Nephron progenitor cell (in vitro differentiated cells): Measurements from ENCODE around the gene MGLL.

Source experiments
- DNase-seq: peaks from one replicate; pipeline ENCODE4 v3.0.0; 2021
- H3K27ac Mint-ChIP-seq: 2 replicates; pipeline ENCODE4 v1.8.0; 2021; ENCODE audit warnings: mild to moderate bottlenecking, moderate library complexity, mixed read lengths
- H3K27me3 Mint-ChIP-seq: 2 replicates; pipeline ENCODE4 v1.8.0; 2021; ENCODE audit warnings: mild to moderate bottlenecking, low read depth, mixed read lengths; ENCODE audit not compliant: poor library complexity
- H3K36me3 Mint-ChIP-seq: 2 replicates; pipeline ENCODE4 v1.8.0; 2021; ENCODE audit warnings: low read depth, mixed read lengths
- H3K4me1 Mint-ChIP-seq: 2 replicates; pipeline ENCODE4 v1.8.0; 2021; ENCODE audit warnings: mixed read lengths
- H3K4me3 Mint-ChIP-seq: 2 replicates; pipeline ENCODE4 v1.8.0; 2021; ENCODE audit warnings: mild to moderate bottlenecking, moderate library complexity, mixed read lengths
- H3K9me3 Mint-ChIP-seq: 2 replicates; pipeline ENCODE4 v1.8.0; 2021; ENCODE audit warnings: mild to moderate bottlenecking, moderate library complexity, mixed read lengths
- TF ChIP-seq, protein P1 (sequence below): fragments of 200-600 bp; sonication (generic); IDR thresholded peaks from 2 replicates; pipeline ENCODE4 v1.5.0; 2021; ENCODE audit warnings: antibody characterized with exemption

Gene MGLL

DNA sequence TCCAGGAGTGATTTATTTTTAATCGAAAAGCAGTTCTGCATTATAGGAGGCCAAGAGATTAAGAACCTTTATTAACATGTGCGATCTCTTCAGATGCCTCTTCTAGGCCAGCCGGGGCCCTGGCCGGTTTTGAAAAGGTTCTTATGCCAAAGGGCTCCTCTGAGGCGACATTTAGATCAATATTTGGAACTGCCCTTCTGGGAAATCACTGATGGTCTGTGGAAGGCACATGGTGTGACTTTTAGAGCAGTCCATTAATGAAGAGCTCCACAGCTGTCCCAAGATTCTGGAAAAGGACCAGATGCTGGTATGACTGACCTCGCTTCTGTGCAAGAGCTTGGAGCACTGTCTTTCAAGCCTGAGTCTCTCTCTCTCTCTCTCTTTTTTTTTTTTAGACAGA lies 19.7 kb downstream of the MGLL start:
- H3K4me3 Mint-ChIP-seq = no peak overlapping the region

DNA sequence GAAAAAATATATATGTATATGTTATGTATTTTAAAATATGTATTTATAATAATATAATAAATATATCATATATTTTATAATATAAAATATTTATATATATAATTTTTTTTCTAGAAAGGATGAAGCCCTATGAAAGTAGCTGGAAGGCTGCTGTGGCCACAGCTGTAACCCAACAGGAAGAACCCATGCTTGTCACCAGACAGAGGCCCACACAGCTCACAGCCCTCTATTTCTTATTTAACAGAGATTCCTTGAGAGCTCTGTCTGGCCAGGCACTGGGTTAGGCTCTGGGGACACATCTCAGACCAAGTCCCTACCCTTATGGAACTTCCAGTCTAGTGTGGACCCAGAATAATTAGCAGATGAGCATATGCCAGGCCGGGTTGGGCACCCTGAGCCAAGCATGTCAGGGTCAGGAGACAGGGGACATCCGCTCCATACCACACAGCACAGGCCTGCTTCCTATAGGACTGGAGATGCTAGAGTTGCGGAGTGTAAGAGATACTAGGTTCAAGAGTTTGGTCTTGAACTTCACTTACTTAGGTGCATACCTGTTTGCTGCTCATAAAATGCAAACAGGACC lies 20.5 kb downstream of the MGLL start:
- Mint-ChIP-seq H3K27me3 (peaks cover 4% of the 10 kb centered on the region), H3K4me3 (no peak overlapping the region), H3K27ac (no peak overlapping the region), H3K36me3 (no peaks in the 10 kb centered on the region), H3K9me3 (no peaks in the 10 kb centered on the region), H3K4me1 (peaks cover 16% of the 10 kb centered on the region)
- TF ChIP-seq, protein P1, sequence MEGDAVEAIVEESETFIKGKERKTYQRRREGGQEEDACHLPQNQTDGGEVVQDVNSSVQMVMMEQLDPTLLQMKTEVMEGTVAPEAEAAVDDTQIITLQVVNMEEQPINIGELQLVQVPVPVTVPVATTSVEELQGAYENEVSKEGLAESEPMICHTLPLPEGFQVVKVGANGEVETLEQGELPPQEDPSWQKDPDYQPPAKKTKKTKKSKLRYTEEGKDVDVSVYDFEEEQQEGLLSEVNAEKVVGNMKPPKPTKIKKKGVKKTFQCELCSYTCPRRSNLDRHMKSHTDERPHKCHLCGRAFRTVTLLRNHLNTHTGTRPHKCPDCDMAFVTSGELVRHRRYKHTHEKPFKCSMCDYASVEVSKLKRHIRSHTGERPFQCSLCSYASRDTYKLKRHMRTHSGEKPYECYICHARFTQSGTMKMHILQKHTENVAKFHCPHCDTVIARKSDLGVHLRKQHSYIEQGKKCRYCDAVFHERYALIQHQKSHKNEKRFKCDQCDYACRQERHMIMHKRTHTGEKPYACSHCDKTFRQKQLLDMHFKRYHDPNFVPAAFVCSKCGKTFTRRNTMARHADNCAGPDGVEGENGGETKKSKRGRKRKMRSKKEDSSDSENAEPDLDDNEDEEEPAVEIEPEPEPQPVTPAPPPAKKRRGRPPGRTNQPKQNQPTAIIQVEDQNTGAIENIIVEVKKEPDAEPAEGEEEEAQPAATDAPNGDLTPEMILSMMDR = no peak
- no peak for DNase-seq

More for the DNA sequence above, 19.7 kb downstream of the MGLL start:
- H3K4me1 Mint-ChIP-seq = peaks cover 15% of the 10 kb centered on the region
- peaks cover 4% of the 10 kb centered on the region for H3K27me3 Mint-ChIP-seq
- no peak for DNase-seq
- no peaks in the 10 kb centered on the region for H3K36me3 Mint-ChIP-seq
- no peak overlapping the region for H3K27ac Mint-ChIP-seq
- no peaks in the 10 kb centered on the region for H3K9me3 Mint-ChIP-seq
- TF ChIP-seq, protein P1 = no peak

DNA sequence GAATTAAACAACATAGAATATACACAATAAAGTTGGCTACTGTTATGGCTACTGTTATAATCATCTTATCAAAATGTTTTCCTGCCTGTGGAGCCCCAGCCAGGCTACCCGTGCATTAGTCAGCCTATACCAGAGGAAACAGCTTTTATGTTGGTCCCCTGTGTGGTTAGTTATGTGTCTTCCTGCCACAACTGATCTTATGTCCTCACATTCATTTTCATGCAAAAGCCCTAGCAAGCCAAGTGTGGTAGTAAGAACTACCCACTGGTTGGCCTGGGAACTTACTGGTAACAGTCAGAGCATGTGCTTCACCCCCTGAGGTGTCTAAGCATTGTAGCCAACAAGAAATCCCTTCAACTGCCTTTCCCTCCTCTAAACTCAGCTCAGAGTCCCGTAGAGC lies 21.8 kb downstream of the MGLL start:
- Mint-ChIP-seq H3K27ac (no peak overlapping the region), H3K36me3 (no peaks in the 10 kb centered on the region), H3K4me3 (no peak overlapping the region), H3K27me3 (peaks cover 7% of the 10 kb centered on the region), H3K9me3 (no peaks in the 10 kb centered on the region), H3K4me1 (peaks cover 25% of the 10 kb centered on the region)
- TF ChIP-seq, protein P1 = no peak
- DNase-seq = no peak

DNA sequence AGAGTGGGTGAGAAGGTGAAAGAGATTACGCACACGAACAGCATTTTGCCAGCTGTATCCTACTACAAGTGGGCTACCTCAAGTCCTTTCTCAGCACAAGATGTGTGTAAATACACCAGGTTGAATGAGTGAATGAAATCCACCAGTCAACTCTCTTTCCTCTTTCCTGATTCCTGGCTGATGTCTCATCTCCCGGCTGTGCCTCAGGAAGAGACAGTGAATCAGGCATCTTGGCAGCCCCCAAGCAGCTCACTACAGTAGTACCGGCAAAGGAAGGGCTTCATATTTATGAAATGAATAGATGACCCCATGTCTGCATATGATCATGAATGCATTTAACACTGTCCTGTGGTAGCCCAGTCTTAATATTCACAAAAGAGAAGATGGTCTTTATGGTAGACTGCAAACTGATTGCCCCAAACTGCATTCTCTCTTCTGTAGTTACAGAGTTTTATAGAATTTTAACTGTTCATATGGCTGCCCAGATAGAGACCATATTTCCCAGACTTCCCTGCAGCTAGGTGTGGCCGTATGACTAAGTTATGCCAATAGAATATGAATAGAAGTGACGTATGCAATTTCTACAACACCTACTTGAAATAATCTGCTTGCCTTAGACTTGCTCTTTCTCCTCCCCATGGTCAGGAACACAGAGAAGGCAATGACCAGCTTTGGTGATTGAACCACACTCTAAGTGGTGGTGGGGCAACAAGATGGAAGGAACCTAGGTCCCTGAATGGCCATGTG lies 22.7 kb downstream of the MGLL start:
- DNase-seq = no peak
- H3K27ac Mint-ChIP-seq = no peak overlapping the region
- H3K9me3 Mint-ChIP-seq = no peaks in the 10 kb centered on the region
- peaks cover 8% of the 10 kb centered on the region for H3K27me3 Mint-ChIP-seq
- H3K4me1 Mint-ChIP-seq = peaks cover 25% of the 10 kb centered on the region
- no peaks in the 10 kb centered on the region for H3K36me3 Mint-ChIP-seq
- TF ChIP-seq, protein P1 = no peak
- no peak overlapping the region for H3K4me3 Mint-ChIP-seq

DNA sequence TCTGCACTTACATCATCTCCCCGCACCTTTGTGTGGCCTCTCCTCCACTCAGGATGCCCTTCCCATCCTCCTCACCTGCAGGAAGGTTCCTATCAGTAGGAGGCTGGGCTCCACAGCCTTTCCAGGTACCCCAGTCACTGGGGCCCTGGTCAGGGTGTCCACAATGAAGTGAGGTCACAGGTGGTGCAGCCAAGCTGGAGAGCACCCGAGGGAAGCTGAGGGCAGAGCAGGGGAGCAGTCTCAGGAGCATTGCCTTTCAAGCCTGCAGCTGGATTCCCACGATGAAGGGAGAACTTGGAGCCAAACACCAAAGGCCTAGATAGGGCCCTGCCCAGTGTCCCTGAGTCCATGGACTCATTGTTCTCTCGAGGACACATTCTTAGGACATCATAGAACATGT lies 23.6 kb downstream of the MGLL start:
- TF ChIP-seq, protein P1 = no peak
- no peaks in the 10 kb centered on the region for H3K36me3 Mint-ChIP-seq
- no peaks in the 10 kb centered on the region for H3K9me3 Mint-ChIP-seq
- H3K4me3 Mint-ChIP-seq = no peak overlapping the region
- DNase-seq = no peak
- H3K27ac Mint-ChIP-seq = no peak overlapping the region
- peaks cover 5% of the 10 kb centered on the region for H3K27me3 Mint-ChIP-seq
- H3K4me1 Mint-ChIP-seq = peaks cover 16% of the 10 kb centered on the region

DNA sequence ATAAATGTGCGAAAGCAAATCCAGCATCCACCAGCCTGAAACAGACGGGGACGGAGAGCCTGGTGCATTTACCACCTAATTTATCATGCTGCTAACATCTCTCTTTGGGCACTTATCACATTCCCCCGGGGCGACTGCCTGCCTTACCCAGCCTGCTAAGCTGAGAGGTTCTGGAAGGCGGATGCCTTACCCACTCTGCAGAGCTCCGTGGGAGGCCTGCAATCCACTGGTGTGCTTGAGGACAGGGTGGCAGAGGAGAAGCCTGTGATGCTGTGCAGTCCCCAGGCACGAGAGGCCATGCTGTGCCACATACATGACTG lies 25.5 kb downstream of the MGLL start:
- Mint-ChIP-seq H3K9me3 (no peaks in the 10 kb centered on the region), H3K36me3 (no peaks in the 10 kb centered on the region), H3K27me3 (peaks cover 5% of the 10 kb centered on the region), H3K27ac (no peak overlapping the region), H3K4me3 (no peak overlapping the region), H3K4me1 (peaks cover 23% of the 10 kb centered on the region)
- no peak for DNase-seq
- TF ChIP-seq, protein P1 = no peak
